ENCODE data around the gene GIT2. TPM values are rescaled to one million over a fixed set of nuclear protein-coding genes. Genes with fewer than 3 reads are reported as not detected.

The GIT2 gene
- total and polyA plus RNA-seq, 2 experiments from 2014 or later, result 15.8 to 20.9 TPM

GRCh38 chr12:110010853-110011723, 14.9 kb upstream of the GIT2 start:
- no peak for DNase-seq (ENCODE audit: low spot score)
- H3K4me3 ChIP-seq, result no peak overlapping the region
- H3K4me1 Mint-ChIP-seq, result no peaks in the 10 kb centered on the region
- no peaks in the 10 kb centered on the region for H3K27me3 Mint-ChIP-seq (ENCODE audit: insufficient read depth, low read depth, poor library complexity)
- no peaks in the 10 kb centered on the region for H3K9me3 Mint-ChIP-seq
- no peaks in the 10 kb centered on the region for H3K36me3 ChIP-seq (ENCODE audit: insufficient read depth)
- no peak overlapping the region for H3K27ac ChIP-seq (ENCODE audit: low read depth)
- peaks cover 5% of the 10 kb centered on the region for H4K20me1 ChIP-seq (replicated peaks; ENCODE audit: insufficient read depth)
- H3K27me3 ChIP-seq (ENCODE audit: insufficient read depth), result no peaks in the 10 kb centered on the region
- H3K27ac Mint-ChIP-seq, result no peak overlapping the region; the same call in 1 of the 2 replicates
- no peaks in the 10 kb centered on the region for H3K9me2 ChIP-seq (ENCODE audit: insufficient read depth)
- ATAC-seq, result no peak
- no peaks in the 10 kb centered on the region for H3K4me1 ChIP-seq (ENCODE audit: insufficient read depth)
- H3K4me3 Mint-ChIP-seq, result no peak overlapping the region
- no peaks in the 10 kb centered on the region for H3F3A ChIP-seq (replicated peaks; ENCODE audit: low read depth)
- H3K36me3 Mint-ChIP-seq (ENCODE audit: low read depth), result peaks cover 3% of the 10 kb centered on the region; the same call in 1 of the 3 replicates
- TF ChIP-seq JUNB (IDR thresholded peaks at IDR 0.05; ENCODE audit: unreplicated experiment) (no peak), ZNF331 (CRISPR knock-in tag; IDR thresholded peaks at IDR 0.05; ENCODE audit: low read depth) (no peak), POLR2AphosphoS5 (IDR thresholded peaks at IDR 0.05; ENCODE audit: low read depth) (no peak), CREB1 (CRISPR knock-in tag; IDR thresholded peaks at IDR 0.05; ENCODE audit: low read depth) (no peak), ZNF114 (CRISPR knock-in tag; IDR thresholded peaks at IDR 0.05) (no peak), STAT1 (IDR thresholded peaks at IDR 0.05; ENCODE audit: unreplicated experiment) (no peak), EZH2phosphoT487 (IDR thresholded peaks at IDR 0.05; ENCODE audit: unreplicated experiment) (no peak), ETS1 (IDR thresholded peaks at IDR 0.05) (no peak), EZH2 (IDR thresholded peaks at IDR 0.05; ENCODE audit: low read depth, unreplicated experiment) (no peak), NANOG (IDR thresholded peaks at IDR 0.05; ENCODE audit: borderline replicate concordance) (no peak), ZNF462 (CRISPR knock-in tag; IDR thresholded peaks at IDR 0.05) (no peak), REST (IDR thresholded peaks at IDR 0.05; ENCODE audit: unreplicated experiment) (no peak)
- TF ChIP-seq, protein P1, sequence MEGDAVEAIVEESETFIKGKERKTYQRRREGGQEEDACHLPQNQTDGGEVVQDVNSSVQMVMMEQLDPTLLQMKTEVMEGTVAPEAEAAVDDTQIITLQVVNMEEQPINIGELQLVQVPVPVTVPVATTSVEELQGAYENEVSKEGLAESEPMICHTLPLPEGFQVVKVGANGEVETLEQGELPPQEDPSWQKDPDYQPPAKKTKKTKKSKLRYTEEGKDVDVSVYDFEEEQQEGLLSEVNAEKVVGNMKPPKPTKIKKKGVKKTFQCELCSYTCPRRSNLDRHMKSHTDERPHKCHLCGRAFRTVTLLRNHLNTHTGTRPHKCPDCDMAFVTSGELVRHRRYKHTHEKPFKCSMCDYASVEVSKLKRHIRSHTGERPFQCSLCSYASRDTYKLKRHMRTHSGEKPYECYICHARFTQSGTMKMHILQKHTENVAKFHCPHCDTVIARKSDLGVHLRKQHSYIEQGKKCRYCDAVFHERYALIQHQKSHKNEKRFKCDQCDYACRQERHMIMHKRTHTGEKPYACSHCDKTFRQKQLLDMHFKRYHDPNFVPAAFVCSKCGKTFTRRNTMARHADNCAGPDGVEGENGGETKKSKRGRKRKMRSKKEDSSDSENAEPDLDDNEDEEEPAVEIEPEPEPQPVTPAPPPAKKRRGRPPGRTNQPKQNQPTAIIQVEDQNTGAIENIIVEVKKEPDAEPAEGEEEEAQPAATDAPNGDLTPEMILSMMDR (conservative IDR thresholded peaks at IDR 0.05; ENCODE audit: low read depth in 2 of 2), result no peak
- H2AFZ ChIP-seq, result no peak overlapping the region
- peaks cover 7% of the 10 kb centered on the region; the same call in 1 of the 2 replicates for H3K79me2 ChIP-seq (replicated peaks; ENCODE audit: insufficient read depth)
- no peak overlapping the region for H3K4me2 ChIP-seq

All from GM23338 (cell line).